K562 (cell line): ENCODE measurements around the gene ADRB2. TPM values are rescaled to one million over a fixed set of nuclear protein-coding genes. Genes with fewer than 3 reads are reported as not detected.

Experiments used
- ARID1B ChIP-seq: fragments of 450-650 bp; IDR thresholded peaks from 2 replicates; pipeline ENCODE4 v1.6.1; 2016; ENCODE audit warnings: antibody characterized with exemption, mild to moderate bottlenecking, inconsistent platforms
- ARNT ChIP-seq, 2 experiments: fragments of 450-650 bp; IDR thresholded peaks; 2 replicates each; pipeline ENCODE4 v1.6.1; 2016; ENCODE audit warnings: mild to moderate bottlenecking in 1 of 2
- CEBPB ChIP-seq: fragments of 450-650 bp; IDR thresholded peaks from 2 replicates; pipeline ENCODE4 v1.6.1; 2016; ENCODE audit warnings: missing genetic modification characterization, missing compliant biosample characterization
- CEBPG ChIP-seq, 3 experiments: fragments of 200-800 bp in 1 of 3; sonication (Bioruptor generic) in 1 of 3; sonication (generic) in 1 of 3; formaldehyde crosslinking in 1 of 3; IDR thresholded peaks in 2 of 3; conservative IDR thresholded peaks in 1 of 3; 2 replicates each; pipeline versions ENCODE4 v1.6.1 to v1.8.0; 2016 to 2022; ENCODE audit warnings: missing compliant biosample characterization in 2 of 3, missing genetic modification characterization in 2 of 3, mild to moderate bottlenecking in 1 of 3, missing genetic modification reagents in 1 of 3
- DIDO1 ChIP-seq: fragments of 450-650 bp; IDR thresholded peaks from 2 replicates; pipeline ENCODE4 v1.6.1; 2016; ENCODE audit warnings: low read depth, missing biosample characterization, missing genetic modification characterization
- ETV1 ChIP-seq: fragments of 450-650 bp; conservative IDR thresholded peaks from 2 replicates; pipeline ENCODE4 v1.6.1; 2016; ENCODE audit warnings: missing genetic modification characterization, control low read depth, low read depth, missing compliant biosample characterization
- MAFG ChIP-seq: fragments of 450-650 bp; conservative IDR thresholded peaks from 2 replicates; pipeline ENCODE4 v1.6.1; 2016; ENCODE audit warnings: missing genetic modification characterization, missing compliant biosample characterization
- NFE2L1 ChIP-seq: fragments of 450-650 bp; IDR thresholded peaks from 2 replicates; pipeline ENCODE4 v1.6.1; 2016; ENCODE audit warnings: missing genetic modification characterization, low read depth, mild to moderate bottlenecking, missing compliant biosample characterization, moderate library complexity, borderline replicate concordance
- NFYB ChIP-seq: IDR thresholded peaks from 2 replicates; pipeline ENCODE4 v1.6.1; 2011; ENCODE audit warnings: mild to moderate bottlenecking, moderate library complexity; ENCODE audit not compliant: insufficient read length; ENCODE audit errors: extremely low read depth
- PBX2 ChIP-seq, 2 experiments: IDR thresholded peaks in 1 of 2; conservative IDR thresholded peaks in 1 of 2; 2 replicates each; pipeline ENCODE4 v1.6.1; 2016; ENCODE audit warnings: low read depth in 2 of 2, mild to moderate bottlenecking in 1 of 2, missing compliant biosample characterization in 1 of 2, missing genetic modification characterization in 1 of 2, moderate library complexity in 1 of 2
- ZBTB11 ChIP-seq, 3 experiments: fragments of 200-800 bp in 1 of 3; fragments of 250-450 bp in 1 of 3; fragments of 450-650 bp in 1 of 3; sonication (Bioruptor Pico) in 1 of 3; sonication (Bioruptor generic) in 1 of 3; formaldehyde crosslinking in 1 of 3; IDR thresholded peaks; 2 replicates each; pipeline versions ENCODE4 v1.6.1 to v1.8.0; 2016 to 2022; ENCODE audit warnings: mild to moderate bottlenecking in 2 of 3, missing genetic modification characterization in 2 of 3, missing compliant biosample characterization in 1 of 3, moderate library complexity in 1 of 3
- ZEB2 ChIP-seq: fragments of 450-650 bp; IDR thresholded peaks from 2 replicates; pipeline ENCODE4 v1.6.1; 2016
- ZNF274 ChIP-seq: IDR thresholded peaks from 2 replicates; pipeline ENCODE4 v1.6.1; 2011; ENCODE audit warnings: low read depth, mild to moderate bottlenecking, low read length, moderate library complexity, borderline replicate concordance
- ZNF584 ChIP-seq: fragments of 200-800 bp; sonication (Bioruptor generic); IDR thresholded peaks from 2 replicates; pipeline ENCODE4 v1.6.1; 2016; ENCODE audit warnings: low read depth, mild to moderate bottlenecking, missing genetic modification characterization, missing compliant biosample characterization
- ZNF766 ChIP-seq: fragments of 200-800 bp; sonication (Bioruptor generic); conservative IDR thresholded peaks from 2 replicates; pipeline ENCODE4 v1.6.1; 2016; ENCODE audit warnings: missing genetic modification characterization, missing compliant biosample characterization
- polyA plus RNA-seq, 8 experiments: library from polyadenylated mRNA; depleted of rRNA in 4 of 8; stranded (reverse) in 5 of 8; unstranded in 3 of 8; fragments of >200 nt; fragmentation: Nextera tagmentation in 2 of 8; fragmentation: Illumina TruSeq in 1 of 8; extraction: Ambion mirVana in 2 of 8; extraction: Trizol in 1 of 8; gene quantifications; 2 replicates each; pipeline versions ENCODE4 v1.2.1 to v1.2.3, GENCODE V29; 2011 to 2014; ENCODE audit warnings: inconsistent platforms in 1 of 8, missing spikeins in 1 of 8
- total RNA-seq, 7 experiments: library from RNA; depleted of rRNA in 6 of 7; stranded (reverse); fragments of >200 nt in 6 of 7; fragmentation: Illumina TruSeq in 2 of 7; extraction: Trizol in 2 of 7; gene quantifications; 2 replicates each; pipeline versions ENCODE4 v1.2.1 to v1.2.3, GENCODE V29; 2011 to 2021; ENCODE audit warnings: low replicate concordance in 1 of 7
- TF ChIP-seq, protein P1 (sequence below): fragments of 250-450 bp; sonication (Bioruptor Pico); IDR thresholded peaks from 2 replicates; pipeline ENCODE4 v1.5.0; 2021; ENCODE audit warnings: mild to moderate bottlenecking, borderline replicate concordance

Gene ADRB2
- total and polyA plus RNA-seq, 9 of the 15 experiments (the other 6 are each of a cell fraction or from before 2014, with no cell fraction given): 0.01 to 0.18 (median 0.04) TPM; not detected in 2

DNA sequence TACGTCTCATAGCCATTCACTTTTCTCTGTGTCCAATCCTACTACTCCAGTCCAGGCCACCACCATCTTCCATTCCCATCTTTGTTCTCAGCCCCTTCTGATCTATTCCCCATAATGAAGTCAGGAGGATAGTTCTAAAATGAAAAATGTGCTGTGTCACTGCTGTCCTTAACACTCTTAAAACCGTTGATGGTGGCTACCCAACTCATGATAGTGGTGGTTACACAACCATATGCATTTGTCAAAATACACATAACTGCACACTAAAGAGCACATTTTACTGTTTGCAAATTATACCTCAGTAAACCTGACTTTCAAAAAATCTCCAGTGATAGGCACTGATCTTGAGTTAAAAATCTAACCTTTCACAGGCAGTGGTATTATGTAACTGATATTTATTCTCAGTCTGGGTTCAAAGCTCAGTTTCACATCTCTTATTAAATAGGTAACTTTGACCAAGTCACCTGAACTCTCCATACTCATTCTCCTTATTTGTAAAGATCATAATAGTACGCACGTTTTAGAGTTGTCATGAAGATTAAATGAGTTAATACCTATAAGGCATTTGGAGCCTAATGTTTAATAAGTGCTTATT lies 24.6 kb upstream of the ADRB2 start (continued):
- no peak for TF ChIP-seq CEBPG (CRISPR knock-in tag; IDR thresholded peaks at IDR 0.05)
- 0 out of 4 replicates have a peak, but pooled peaks of 1 of the 2 experiments have one; percentile 8 for TF ChIP-seq CEBPG (tag; conservative IDR thresholded peaks at IDR 0.05 in 1 of 2, IDR thresholded peaks at IDR 0.05 in 1 of 2)
- TF ChIP-seq NFE2L1 (tag): peak; percentile 88
- no peak for TF ChIP-seq ZNF274
- TF ChIP-seq, protein P1, sequence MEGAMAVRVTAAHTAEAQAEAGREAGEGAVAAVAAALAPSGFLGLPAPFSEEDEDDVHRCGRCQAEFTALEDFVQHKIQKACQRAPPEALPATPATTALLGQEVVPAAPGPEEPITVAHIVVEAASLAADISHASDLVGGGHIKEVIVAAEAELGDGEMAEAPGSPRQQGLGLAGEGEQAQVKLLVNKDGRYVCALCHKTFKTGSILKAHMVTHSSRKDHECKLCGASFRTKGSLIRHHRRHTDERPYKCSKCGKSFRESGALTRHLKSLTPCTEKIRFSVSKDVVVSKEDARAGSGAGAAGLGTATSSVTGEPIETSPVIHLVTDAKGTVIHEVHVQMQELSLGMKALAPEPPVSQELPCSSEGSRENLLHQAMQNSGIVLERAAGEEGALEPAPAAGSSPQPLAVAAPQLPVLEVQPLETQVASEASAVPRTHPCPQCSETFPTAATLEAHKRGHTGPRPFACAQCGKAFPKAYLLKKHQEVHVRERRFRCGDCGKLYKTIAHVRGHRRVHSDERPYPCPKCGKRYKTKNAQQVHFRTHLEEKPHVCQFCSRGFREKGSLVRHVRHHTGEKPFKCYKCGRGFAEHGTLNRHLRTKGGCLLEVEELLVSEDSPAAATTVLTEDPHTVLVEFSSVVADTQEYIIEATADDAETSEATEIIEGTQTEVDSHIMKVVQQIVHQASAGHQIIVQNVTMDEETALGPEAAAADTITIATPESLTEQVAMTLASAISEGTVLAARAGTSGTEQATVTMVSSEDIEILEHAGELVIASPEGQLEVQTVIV: 0 out of 2 replicates have a peak, but pooled peaks have one; percentile 22
- no peak for TF ChIP-seq PBX2 (CRISPR knock-in tag; IDR thresholded peaks at IDR 0.05; ENCODE audit: low read depth)
- peak; percentile 39 for TF ChIP-seq PBX2 (tag; conservative IDR thresholded peaks at IDR 0.05; ENCODE audit: low read depth)
- 0 out of 6 replicates have a peak, but pooled peaks of 1 of the 3 experiments have one; percentile 21 for TF ChIP-seq ZBTB11 (CRISPR knock-in tag; IDR thresholded peaks at IDR 0.05)
- TF ChIP-seq MAFG: peak; percentile 97
- 0 out of 2 replicates have a peak, but pooled peaks have one; percentile 49 for TF ChIP-seq ZNF766 (CRISPR knock-in tag)
- TF ChIP-seq DIDO1 (tag): no peak
- no peak for TF ChIP-seq NFYB
- TF ChIP-seq ARNT (IDR thresholded peaks at IDR 0.05): no peak
- 0 out of 2 replicates have a peak, but pooled peaks have one; percentile 23 for TF ChIP-seq ARID1B
- 0 out of 2 replicates have a peak, but pooled peaks have one; percentile 50 for TF ChIP-seq ZNF584
- 0 out of 2 replicates have a peak, but pooled peaks have one; percentile 9 for TF ChIP-seq ETV1 (tag)
- no peak for TF ChIP-seq ZEB2
- peak; percentile 76 for TF ChIP-seq CEBPB (tag)
